HEK293 (cell line): Measurements from ENCODE around the gene KRTAP12-4.

Experiments
- CTCF ChIA-PET: fragments of 350-600 bp; formaldehyde crosslinking; extraction: SDS; loops from one replicate; lab custom pipeline; 2021; ENCODE audit warnings: antibody characterized with exemption; lab: Yijun Ruan, JAX
- POLR2A ChIA-PET: fragments of 300-600 bp; formaldehyde crosslinking; extraction: SDS; loops from one replicate; lab custom pipeline; 2020; ENCODE audit warnings: antibody characterized with exemption, inconsistent platforms; lab: Yijun Ruan, JAX
- H3K27ac ChIP-seq: fragments of 200-500 bp; sonication (Bioruptor generic); 2 replicates; pipeline ENCODE4 v1.5.1; 2014; ENCODE audit warnings: low read depth, low read length, control low read depth, inconsistent platforms; ENCODE audit errors: extremely low read depth
- H3K36me3 ChIP-seq, 2 experiments: fragments of 200-500 bp in 1 of 2; sonication (Bioruptor generic) in 1 of 2; 1 replicate in 1 of 2; 2 replicates in 1 of 2; pipeline ENCODE4 v1.5.1; 2014 to 2017; ENCODE audit warnings: inconsistent platforms in 2 of 2, low read length in 2 of 2; ENCODE audit not compliant: control insufficient read depth in 2 of 2, insufficient read depth in 1 of 2
- H3K4me1 ChIP-seq: fragments of 200-500 bp; sonication (Bioruptor generic); 2 replicates; pipeline ENCODE4 v1.5.1; 2014; ENCODE audit warnings: mild to moderate bottlenecking, low read length, inconsistent platforms; ENCODE audit not compliant: control insufficient read depth, insufficient read depth
- H3K4me3 ChIP-seq: 2 replicates; pipeline ENCODE4 v1.5.1; 2011; ENCODE audit warnings: low read depth, mild to moderate bottlenecking, control low read depth, low read length, moderate library complexity
- H3K9me3 ChIP-seq: fragments of 200-500 bp; sonication (Bioruptor generic); 2 replicates; pipeline ENCODE4 v1.5.1; 2014; ENCODE audit warnings: low read depth, low read length, inconsistent platforms; ENCODE audit not compliant: control insufficient read depth, insufficient read depth
- CTCF ChIP-seq: fragments of 450-650 bp; formaldehyde crosslinking; IDR thresholded peaks from 2 replicates; pipeline ENCODE4 v1.5.1; 2016; ENCODE audit warnings: missing biosample characterization, missing genetic modification characterization
- GLIS1 ChIP-seq: fragments of 450-650 bp; formaldehyde crosslinking; IDR thresholded peaks from 2 replicates; pipeline ENCODE4 v1.5.1; 2016; ENCODE audit warnings: missing biosample characterization, missing genetic modification characterization
- INSM2 ChIP-seq: fragments of 450-650 bp; formaldehyde crosslinking; IDR thresholded peaks from 2 replicates; pipeline ENCODE4 v1.5.1; 2016; ENCODE audit warnings: missing biosample characterization, missing genetic modification characterization
- KLF9 ChIP-seq: fragments of 450-650 bp; formaldehyde crosslinking; IDR thresholded peaks from 2 replicates; pipeline ENCODE4 v1.5.1; 2016; ENCODE audit warnings: missing biosample characterization, missing genetic modification characterization, low read depth
- PBX3 ChIP-seq: sonication (generic); formaldehyde crosslinking; IDR thresholded peaks from 2 replicates; pipeline ENCODE4 v1.8.1; 2022; ENCODE audit warnings: mild to moderate bottlenecking, moderate library complexity, missing genetic modification reagents
- PRDM4 ChIP-seq: fragments of 450-650 bp; formaldehyde crosslinking; IDR thresholded peaks from 2 replicates; pipeline ENCODE4 v1.5.1; 2017; ENCODE audit warnings: missing biosample characterization, missing genetic modification characterization
- SP7 ChIP-seq: fragments of 450-650 bp; formaldehyde crosslinking; IDR thresholded peaks from 2 replicates; pipeline ENCODE4 v1.5.1; 2016; ENCODE audit warnings: missing biosample characterization, missing genetic modification characterization
- TRIM28 ChIP-seq: IDR thresholded peaks from 2 replicates; pipeline ENCODE4 v1.6.1; 2011; ENCODE audit warnings: low read length, control low read depth, borderline replicate concordance
- ZBTB17 ChIP-seq: fragments of 450-650 bp; formaldehyde crosslinking; IDR thresholded peaks from 2 replicates; pipeline ENCODE4 v1.5.1; 2016; ENCODE audit warnings: missing biosample characterization, missing genetic modification characterization
- ZNF112 ChIP-seq: fragments of 450-650 bp; formaldehyde crosslinking; IDR thresholded peaks from 2 replicates; pipeline ENCODE4 v1.5.0; 2017; ENCODE audit warnings: missing biosample characterization, missing genetic modification characterization
- ZNF140 ChIP-seq: fragments of 450-650 bp; formaldehyde crosslinking; IDR thresholded peaks from 2 replicates; pipeline ENCODE4 v1.5.1; 2016; ENCODE audit warnings: missing biosample characterization, missing genetic modification characterization
- ZNF2 ChIP-seq: fragments of 450-650 bp; formaldehyde crosslinking; IDR thresholded peaks from 2 replicates; pipeline ENCODE4 v1.5.1; 2016; ENCODE audit warnings: missing biosample characterization, missing genetic modification characterization
- ZNF214 ChIP-seq: fragments of 450-650 bp; formaldehyde crosslinking; IDR thresholded peaks from 2 replicates; pipeline ENCODE4 v1.5.1; 2017; ENCODE audit warnings: missing biosample characterization, mild to moderate bottlenecking, missing genetic modification characterization, borderline replicate concordance
- ZNF223 ChIP-seq: fragments of 450-650 bp; formaldehyde crosslinking; IDR thresholded peaks from 2 replicates; pipeline ENCODE4 v1.5.1; 2016; ENCODE audit warnings: missing biosample characterization, missing genetic modification characterization
- ZNF292 ChIP-seq: fragments of 450-650 bp; formaldehyde crosslinking; IDR thresholded peaks from 2 replicates; pipeline ENCODE4 v1.5.1; 2016; ENCODE audit warnings: low read depth, missing biosample characterization, missing genetic modification characterization, borderline replicate concordance
- ZNF324 ChIP-seq: fragments of 450-650 bp; formaldehyde crosslinking; IDR thresholded peaks from 2 replicates; pipeline ENCODE4 v1.5.1; 2016; ENCODE audit warnings: missing biosample characterization, missing genetic modification characterization
- ZNF394 ChIP-seq: fragments of 450-650 bp; formaldehyde crosslinking; IDR thresholded peaks from 2 replicates; pipeline ENCODE4 v1.5.1; 2016; ENCODE audit warnings: missing biosample characterization, missing genetic modification characterization, mild to moderate bottlenecking, moderate library complexity, borderline replicate concordance
- ZNF488 ChIP-seq: fragments of 450-650 bp; formaldehyde crosslinking; IDR thresholded peaks from 2 replicates; pipeline ENCODE4 v1.5.1; 2016; ENCODE audit warnings: missing biosample characterization, missing genetic modification characterization
- ZNF555 ChIP-seq: fragments of 450-650 bp; formaldehyde crosslinking; conservative IDR thresholded peaks from 2 replicates; pipeline ENCODE4 v1.5.1; 2017; ENCODE audit warnings: missing biosample characterization, mild to moderate bottlenecking, missing genetic modification characterization, inconsistent platforms
- ZNF596 ChIP-seq: fragments of 450-650 bp; IDR thresholded peaks from 2 replicates; pipeline ENCODE4 v1.5.0; 2018; ENCODE audit warnings: missing biosample characterization, mild to moderate bottlenecking, missing genetic modification characterization, moderate library complexity
- ZNF654 ChIP-seq: fragments of 450-650 bp; formaldehyde crosslinking; IDR thresholded peaks from 2 replicates; pipeline ENCODE4 v1.5.1; 2016; ENCODE audit warnings: low read depth, missing biosample characterization, missing genetic modification characterization
- ZSCAN30 ChIP-seq: fragments of 450-650 bp; IDR thresholded peaks from 2 replicates; pipeline ENCODE4 v1.5.1; 2018; ENCODE audit warnings: missing biosample characterization, mild to moderate bottlenecking, missing genetic modification characterization, moderate library complexity

Gene KRTAP12-4

GRCh38 chr21:44613386-44614155 lies 40.9 kb downstream of the KRTAP12-4 start (continued):
- no peak for TF ChIP-seq INSM2 (tag by site-specific recombination)
- no peak for TF ChIP-seq ZNF488 (tag by site-specific recombination)
- no peak for TF ChIP-seq PRDM4 (tag by site-specific recombination)
- no peak for TF ChIP-seq ZNF214 (tag by site-specific recombination)

GRCh38 chr21:44612669-44613229 lies 41.7 kb downstream of the KRTAP12-4 start:
- H3K4me3 ChIP-seq = no peak overlapping the region
- no peaks in the 10 kb centered on the region for H3K4me1 ChIP-seq
- H3K36me3 ChIP-seq = no peaks in the 10 kb centered on the region
- H3K9me3 ChIP-seq = no peaks in the 10 kb centered on the region
- no peak overlapping the region for H3K27ac ChIP-seq
- TF ChIP-seq ZNF555 (tag by site-specific recombination) (no peak), ZNF654 (tag by site-specific recombination) (no peak), ZNF223 (tag by site-specific recombination) (no peak), CTCF (no peak), TRIM28 (no peak), ZNF2 (no peak), ZNF596 (tag by site-specific recombination) (no peak), ZNF112 (tag by site-specific recombination) (no peak), GLIS1 (no peak), ZNF324 (tag by site-specific recombination) (no peak)
- CTCF ChIA-PET = no interaction called here
- POLR2A ChIA-PET = no interaction called here

GRCh38 chr21:44612029-44612486 lies 42.4 kb downstream of the KRTAP12-4 start, which contains the start of gene KRTAP10-8:
Gene KRTAP10-8, plus strand, starts transcription at chr21:44612079. Its CDS starts 22 bp downstream, at chr21:44612101.
- no peak for TF ChIP-seq PBX3 (CRISPR knock-in tag)
- no peak for TF ChIP-seq ZNF292 (tag by site-specific recombination)
- TF ChIP-seq ZNF140 (tag by site-specific recombination) = no peak
- TF ChIP-seq SP7 (tag by site-specific recombination) = no peak
- no peak for TF ChIP-seq ZNF654 (tag by site-specific recombination)
- TF ChIP-seq KLF9 (tag by site-specific recombination) = no peak
- TF ChIP-seq ZSCAN30 (tag by site-specific recombination) = no peak
- TF ChIP-seq ZNF394 (tag by site-specific recombination) = no peak
- no peak for TF ChIP-seq ZBTB17 (tag by site-specific recombination)
- no peak for TF ChIP-seq CTCF
- CTCF ChIA-PET = no interaction called here

More at GRCh38 chr21:44612029-44612486, 42.4 kb downstream of the KRTAP12-4 start, which contains the start of gene KRTAP10-8:
- Histone ChIP-seq H3K36me3 (no peaks in the 10 kb centered on the region), H3K27ac (no peak within 1 kb of the TSS), H3K4me3 (no peak within 1 kb of the TSS), H3K4me1 (no peaks in the 10 kb centered on the region), H3K9me3 (no peaks in the 10 kb centered on the region)
- POLR2A ChIA-PET = no interaction called here
